Superior temporal gyrus (tissue), 1 donor: ENCODE measurements around the gene NTM.

ENCODE experiments used
- DNase-seq: peaks from one replicate; pipeline ENCODE4 v3.0.0-alpha.2; 2016; ENCODE audit errors: extremely low spot score

Gene NTM

DNA sequence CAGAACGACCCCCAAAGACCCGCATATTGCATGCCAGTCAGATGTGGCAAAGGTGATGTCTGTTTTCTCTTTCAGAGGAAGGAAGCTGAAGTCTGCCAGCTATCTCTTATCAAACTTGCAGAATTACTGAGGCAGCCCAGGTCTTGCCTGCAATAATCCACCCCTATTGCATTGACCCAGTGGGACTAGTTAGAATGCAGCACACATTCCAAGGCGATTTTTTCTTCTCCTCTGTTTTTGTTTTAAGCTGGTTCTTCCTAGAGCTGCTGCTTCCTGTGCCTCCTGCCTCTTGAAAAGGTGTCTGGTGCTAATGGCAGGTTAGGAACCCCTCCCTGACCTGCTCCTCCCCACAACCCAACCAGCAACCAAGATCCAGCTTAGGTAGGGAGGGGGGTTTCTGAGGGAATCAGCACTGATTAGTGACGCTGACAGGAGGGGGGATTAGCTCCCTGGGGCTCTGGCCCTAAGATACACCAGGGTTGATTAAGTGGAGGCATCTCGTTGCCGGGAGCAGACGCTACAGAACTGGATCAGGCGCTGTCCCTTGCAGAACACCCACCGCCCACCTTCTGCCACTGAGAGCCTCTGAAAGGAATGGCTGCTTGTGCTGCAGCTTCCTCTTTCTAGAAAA is 2.8 kb downstream of the NTM start:
- no peak for DNase-seq

DNA sequence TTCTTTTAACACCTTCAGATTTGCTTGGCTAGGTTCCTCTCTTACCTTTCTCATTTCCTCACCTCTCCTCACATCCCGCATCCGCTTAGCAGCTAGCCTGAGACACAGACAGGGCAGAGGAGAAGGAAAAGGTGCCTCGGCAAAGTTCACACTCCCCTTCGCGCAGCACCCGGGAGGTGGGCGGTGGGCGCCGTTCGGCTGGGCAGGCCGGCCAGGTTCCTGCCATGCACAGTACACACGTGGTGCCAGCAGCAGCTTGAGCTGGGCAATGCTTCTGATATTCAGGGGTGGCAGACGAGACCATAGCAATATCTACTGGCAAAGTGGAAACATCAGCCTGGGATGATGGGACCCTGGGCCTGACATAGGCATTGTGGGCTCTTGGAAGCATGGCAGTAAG is 3.3 kb downstream of the NTM start:
- no peak for DNase-seq

DNA sequence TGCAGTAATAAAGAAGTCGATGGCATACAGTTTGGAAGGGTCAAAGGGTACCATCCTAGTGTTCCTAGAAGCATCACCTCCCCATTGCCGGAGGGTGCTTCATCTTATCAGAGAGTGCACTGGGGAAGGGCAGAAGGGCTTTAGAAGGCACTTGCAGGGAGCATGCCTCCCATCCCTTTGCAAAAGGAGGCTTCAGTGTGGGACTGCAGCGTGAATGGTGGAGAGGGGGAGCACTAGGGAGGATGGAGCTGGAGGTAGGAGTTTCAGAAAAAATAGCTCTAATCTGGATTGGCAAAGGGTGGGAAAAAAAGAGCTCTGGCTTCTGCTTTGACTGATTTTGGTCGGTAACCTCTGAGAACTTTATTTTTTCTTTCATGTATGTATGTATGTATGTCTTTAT is 5.0 kb downstream of the NTM start:
- no peak for DNase-seq

DNA sequence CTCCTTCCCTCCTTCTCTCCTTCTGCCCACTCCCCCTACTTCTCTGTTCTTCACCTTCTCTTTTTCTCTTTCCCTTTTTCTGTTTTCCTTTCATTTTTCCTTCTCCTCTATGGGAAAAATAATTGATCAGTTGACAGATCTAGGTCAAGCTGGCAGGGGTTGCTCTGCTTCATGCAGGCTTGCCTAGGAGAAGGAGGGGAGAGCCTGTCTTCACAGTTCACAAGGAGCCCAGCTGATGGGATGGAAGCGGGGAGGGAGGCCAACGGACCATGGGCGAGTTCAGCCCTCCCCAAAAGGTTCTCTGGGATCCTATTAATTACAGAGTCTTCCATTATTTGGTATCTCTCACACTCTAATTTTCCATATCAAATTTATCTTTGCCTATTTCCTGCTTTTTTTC is 5.5 kb downstream of the NTM start:
- no peak for DNase-seq

DNA sequence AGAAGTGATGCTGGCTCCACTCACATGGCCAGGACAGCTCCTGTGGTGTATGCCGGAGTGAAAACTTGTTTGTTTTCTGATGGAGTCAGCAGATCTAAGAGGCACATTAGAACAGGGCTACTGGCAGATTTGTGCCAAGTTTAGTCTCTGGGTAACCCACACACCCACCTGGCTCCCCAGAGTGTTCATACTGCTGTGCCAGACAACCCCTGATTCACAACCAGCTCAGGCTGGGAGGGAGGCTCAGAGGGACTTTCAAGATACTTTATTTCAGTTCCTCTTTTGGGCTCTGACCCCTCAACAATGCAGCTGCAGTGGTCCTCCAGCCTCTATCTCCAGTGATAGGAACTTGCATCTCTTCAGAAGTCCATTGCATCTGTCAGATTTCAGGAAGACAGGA is 8.5 kb downstream of the NTM start:
- no peak for DNase-seq

DNA sequence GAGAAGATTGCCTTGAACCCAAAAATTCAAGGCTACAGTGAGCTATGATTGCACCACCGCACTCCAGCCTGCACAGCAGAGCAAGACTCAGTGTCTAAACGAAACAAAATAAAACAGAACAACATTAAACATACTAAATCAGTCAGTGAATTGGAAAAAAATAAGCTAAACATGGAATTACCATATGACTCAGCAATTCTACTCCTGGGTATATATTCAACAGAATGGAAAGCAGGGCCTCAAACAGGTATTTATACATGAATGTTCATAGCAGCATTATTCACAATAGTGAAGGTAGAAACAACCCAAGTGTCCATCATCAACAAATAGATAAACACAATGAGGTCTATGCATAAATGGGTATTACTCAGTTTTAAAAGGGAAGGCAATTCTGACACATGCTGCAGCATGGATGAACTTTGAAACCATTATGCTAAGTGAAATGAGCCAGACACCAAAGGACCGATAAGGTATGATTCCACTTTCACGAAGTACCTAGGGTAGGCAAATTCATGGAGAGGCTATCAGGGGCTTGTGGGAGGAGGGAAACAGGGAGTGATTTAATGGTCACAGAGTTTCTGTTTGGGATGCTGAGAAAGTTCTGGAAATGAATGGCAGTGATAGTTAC is 15.5 kb downstream of the NTM start:
- no peak for DNase-seq

DNA sequence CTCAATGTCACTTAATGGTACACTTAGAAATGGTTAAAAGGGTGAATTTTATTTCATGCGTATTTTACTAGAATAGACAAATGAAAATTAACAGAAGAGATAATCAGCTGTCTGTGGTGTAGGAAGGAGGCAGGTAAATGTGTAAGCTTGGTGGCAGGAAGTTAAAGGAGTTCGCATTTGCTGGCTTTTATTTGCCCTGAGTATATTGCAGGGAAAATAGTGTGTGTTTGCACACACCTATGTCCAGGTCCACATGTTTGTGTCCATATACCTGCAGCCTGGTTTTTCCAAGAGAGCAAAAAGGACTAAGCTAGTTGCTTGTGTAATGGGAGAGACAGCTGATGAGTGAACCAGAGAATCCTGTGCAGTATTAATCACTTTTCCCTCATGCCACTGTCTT is 16.0 kb downstream of the NTM start:
- no peak for DNase-seq

DNA sequence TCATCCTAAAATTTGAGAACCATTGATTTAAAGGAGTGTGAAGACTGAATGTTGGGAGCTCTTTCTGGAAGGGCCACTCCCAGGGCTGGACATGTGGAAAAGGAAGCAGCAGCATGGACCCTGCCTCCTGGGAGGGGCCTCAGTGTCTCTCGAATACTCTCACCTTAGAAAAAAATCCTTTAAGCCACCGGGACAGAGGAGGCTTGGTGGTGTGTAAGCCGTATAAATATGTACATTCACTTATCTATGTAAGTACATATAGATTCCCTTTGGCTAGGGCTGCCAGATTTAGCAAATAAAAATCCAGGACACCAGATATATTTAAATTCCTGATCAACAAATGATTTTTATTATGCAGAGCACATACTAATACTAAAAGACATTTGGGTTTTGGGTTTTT is 17.6 kb downstream of the NTM start:
- no peak for DNase-seq

DNA sequence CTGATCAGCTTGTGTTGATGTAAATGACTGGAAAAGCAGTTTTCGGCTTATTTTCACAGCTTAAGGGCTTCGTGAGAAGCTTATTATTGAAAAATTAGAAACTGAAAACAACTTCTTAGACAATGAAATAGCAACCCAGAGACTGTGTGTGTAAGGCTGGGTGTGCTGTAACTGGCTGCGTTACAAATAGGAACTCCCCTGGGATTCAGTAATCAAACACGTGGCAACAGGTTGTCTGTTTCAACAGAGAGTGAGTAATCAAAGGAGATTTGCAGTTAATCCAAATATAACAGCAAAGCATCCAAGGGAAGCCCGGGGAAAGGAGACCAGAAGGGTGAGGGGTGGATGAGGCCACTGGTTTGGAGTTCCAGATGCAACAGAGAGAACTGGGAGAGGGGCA is 19.2 kb downstream of the NTM start:
- DNase-seq: no peak

DNA sequence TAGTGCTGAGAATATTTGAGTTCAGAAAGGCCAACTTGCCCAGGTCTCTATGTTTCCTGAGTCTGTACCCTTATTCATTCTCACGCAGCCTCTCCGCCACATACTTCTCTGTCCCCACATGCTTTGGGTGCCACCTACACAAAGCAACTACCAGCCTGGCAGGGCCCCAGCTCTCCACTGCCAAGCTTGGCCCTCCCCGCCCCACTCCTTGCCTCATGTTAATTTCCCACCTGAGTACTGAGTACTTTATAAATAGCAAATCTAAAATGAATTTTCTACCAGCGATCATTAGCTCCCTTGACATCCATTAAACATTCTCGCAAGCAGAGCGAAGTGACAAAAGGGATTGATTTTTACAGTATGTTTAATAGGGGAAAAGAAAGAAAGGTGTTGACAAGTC is 20.8 kb downstream of the NTM start:
- DNase-seq: no peak

DNA sequence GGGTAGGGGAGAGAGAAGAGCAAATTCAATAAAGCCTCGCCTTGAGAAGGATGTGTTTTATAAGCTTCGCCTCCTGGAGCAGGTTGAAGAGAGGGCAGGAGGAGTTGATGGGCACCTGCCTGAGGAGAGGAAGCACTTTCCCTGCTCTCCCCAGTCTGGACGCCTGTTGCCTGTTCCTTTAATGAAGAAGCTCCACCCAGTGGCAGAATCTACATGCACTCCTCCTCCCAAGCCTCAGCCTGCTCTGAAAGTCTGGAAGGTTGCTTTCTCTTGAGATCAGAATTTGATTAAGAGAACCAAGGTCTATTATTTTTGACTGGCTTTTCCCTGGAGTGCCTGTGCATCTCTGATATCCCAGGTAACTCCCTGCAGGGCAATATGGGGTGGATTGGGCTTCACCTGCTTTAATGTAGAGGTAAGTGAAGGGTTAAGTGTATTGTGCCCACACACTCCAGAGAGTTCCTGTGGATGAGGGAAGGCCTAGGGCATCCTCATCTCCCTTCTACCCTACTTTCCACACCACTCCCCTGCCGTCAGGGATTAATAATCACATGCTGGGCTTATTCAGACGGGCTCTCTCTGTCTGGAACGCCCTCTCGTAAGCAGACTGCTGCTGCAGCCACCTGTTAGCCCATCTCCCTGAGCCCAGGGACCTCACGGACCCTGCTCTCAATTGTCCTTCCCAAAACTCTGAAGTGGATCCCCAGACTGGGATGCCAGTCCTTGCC is 22.3 kb downstream of the NTM start:
- no peak for DNase-seq

DNA sequence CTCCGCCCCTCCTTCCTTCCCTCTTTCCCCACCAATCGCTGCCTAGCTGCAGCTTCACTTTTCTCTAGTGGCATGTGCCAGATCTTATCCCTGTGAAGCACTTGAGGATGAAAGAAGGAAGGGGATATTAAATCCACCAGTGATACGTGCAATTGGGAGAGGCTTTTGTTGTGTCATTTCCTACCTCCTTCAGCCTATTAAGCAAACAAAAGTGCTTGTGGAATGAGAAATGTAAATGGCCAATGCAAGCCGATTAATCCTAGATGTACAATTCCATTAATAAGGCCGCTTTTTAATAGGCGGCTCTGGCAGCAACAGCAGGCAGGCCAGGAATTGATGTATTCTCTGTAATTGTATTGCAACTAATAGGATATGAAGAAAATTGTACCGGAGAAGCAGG is 23.3 kb downstream of the NTM start:
- no peak for DNase-seq

DNA sequence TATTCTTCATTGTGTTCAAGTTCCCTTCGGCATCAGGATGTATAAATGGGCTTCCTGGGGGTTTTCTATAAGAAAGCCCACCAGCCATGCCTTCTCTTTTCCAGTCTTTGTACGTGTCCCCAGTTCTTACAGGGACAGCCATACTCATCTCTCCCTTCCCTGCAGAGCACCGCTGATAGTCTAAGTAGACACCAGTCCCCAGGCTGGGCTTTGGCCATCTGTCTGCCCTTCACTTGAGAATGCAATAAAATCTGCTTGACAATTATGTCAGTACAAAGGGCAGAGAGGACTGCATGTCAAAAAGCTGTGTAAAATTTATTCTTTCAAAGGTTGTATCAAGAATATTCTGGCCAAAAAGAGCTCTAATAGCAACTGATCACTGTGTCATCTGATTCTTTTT is 27.3 kb downstream of the NTM start:
- DNase-seq: no peak

DNA sequence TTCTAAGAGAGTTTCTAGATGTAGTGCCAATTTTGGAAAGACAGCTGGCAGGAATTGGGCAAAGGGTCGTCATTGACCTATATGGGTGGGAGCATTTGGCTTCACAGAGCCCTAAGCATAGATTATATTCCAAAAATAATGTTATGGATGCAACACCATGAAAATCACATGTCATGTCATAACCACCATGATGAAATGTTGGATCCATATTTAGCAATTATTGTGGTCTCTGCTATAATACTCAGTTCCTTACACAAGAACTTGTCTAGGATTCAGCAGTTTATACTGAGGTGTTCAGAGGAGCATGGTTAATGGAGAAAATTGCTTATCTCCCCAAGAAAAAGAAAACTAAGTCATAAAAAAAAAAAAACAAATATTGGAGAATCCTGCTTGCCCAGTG is 31.6 kb downstream of the NTM start:
- DNase-seq: no peak

DNA sequence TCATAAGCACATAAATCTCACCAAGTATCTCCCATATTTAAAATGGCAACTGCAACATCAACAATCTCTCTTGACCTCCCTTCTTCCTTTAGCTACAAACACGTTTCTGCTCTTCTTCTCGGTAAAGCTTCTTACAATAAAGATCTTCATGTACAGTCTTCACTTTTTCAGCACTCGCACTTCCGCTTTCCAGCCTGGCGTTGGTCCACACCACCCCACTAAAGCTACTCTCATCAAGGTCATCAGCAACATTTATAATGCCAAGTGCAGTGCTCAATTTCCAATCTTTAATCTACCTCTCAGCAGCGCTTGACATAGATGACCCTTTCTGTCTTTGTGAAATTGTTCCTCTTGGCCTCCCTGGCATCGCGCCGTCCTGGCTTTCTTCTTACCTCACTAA is 33.6 kb downstream of the NTM start:
- DNase-seq: no peak

DNA sequence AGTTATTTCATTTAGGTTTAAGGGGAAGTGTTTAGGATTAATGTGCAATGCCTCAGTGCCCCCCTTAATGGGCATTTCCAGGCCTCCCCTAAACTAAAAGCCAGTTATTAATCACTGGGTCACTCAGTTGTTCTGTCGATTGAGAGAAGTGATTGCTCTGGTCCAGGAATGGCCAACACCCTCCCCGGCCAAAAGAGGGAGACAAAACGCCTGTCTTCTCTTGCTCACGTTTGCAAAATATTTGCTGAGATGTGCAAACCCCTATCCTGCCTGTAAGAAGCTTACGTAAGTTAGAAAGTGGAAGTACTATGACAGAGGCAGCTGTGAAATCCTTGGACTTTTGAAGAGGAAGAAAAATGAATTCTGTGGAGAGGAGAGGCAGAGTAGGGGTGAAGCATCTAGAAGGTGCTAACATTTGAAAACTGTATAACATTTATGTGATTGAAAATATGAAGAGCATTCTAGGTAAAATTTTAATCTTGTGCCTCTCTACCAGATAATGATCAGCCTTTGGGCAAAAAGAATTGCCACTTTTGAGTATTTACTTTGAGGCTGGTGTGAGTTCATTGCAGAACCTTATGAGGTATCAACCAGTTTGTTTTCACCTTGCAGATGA is 37.7 kb downstream of the NTM start:
- DNase-seq: peak; percentile 62

DNA sequence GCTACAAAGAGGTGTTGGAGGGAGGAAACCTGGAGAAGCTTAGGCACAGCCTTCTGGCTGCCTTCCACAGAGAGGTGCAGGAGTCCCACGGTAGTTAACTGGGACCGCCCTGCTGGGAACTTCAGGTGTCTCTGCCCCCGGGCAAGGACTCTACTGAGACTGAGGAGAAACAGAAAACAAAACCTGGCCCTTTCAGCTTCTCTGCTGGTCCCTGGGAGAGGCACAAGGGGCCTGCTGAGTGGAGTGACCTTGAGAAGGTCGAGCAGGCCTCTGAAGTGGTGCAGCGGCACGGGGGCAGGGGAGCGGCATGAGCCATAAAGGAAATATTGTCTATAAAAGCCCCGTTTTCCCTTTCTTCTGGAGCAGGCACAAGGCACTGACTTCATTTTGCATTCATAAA is 38.9 kb downstream of the NTM start:
- no peak for DNase-seq

DNA sequence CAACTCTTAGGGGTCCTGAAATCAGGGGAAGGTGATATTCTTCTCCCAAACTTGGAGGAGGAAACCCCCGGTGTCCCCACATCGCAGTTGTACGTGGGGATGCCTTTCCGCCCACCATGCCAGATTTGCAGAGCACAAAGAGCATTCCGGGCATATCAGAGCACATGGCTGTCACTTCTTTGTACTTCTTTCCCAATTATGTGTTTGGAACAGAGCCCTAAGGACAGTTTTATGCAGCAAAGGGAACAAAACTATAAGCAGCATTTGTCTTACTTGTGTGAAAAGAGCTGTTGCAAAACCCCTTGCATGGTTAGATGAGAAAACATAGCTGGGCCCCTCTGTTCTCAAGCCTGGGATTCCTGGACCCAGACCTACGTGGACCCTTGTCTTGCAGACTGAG is 41.2 kb downstream of the NTM start:
- DNase-seq: no peak

DNA sequence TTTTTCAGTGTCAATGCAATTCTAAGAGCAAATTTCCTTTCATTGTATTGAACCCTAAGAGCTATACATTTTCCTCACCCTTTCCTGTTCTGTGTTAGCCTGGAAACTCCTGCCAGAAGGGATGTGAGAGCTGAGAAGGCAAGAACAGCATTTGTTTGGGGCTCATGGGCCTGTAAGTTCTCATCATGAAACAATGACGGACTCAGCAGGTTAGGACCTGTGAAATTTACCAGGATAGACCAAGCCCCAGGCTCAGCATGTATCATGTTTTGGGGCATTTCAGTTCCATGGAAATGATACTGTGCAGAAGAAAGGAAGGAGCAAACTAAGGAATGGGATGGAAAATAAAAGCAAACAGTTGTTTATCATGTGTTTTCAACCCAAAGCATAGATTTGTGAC is 41.6 kb downstream of the NTM start:
- no peak for DNase-seq

DNA sequence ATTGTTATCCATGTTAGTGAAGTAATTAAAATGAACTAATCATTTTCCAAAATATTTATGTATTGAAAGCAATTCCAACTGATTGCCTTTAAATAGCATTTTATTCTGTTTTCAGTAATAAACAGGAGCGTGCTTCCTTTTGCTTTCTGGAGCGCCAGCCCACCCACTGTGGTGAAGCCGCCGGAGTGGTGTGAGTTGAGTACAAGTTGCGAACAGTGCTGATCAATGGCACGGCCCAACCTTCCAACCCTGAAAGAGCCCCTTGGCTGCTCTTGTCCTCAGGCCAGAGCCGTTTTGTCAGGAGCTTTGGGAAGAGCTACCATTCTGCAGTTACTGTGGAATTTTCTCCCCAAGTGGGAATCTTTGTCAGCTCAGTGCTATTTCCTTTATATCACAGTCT is 42.8 kb downstream of the NTM start:
- DNase-seq: no peak

DNA sequence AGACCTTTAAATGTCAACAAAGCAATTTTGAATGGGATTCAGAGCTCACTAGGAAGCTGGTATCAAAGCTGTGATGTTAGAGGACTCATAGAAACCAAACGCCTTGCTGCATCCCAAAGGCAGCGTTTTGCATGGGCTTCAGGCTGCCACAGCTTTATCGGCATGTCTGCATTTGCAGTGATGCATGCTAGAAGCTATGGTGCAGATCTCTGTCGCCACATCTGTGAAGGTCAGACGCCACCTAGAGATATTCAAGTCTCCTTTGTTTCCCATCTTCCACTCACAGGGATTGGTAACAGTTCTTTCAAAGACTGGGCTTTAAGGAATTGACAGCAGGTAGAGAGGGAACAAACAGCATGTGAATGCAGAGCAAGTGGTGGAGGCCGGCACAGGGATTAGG is 47.8 kb downstream of the NTM start:
- DNase-seq: no peak

DNA sequence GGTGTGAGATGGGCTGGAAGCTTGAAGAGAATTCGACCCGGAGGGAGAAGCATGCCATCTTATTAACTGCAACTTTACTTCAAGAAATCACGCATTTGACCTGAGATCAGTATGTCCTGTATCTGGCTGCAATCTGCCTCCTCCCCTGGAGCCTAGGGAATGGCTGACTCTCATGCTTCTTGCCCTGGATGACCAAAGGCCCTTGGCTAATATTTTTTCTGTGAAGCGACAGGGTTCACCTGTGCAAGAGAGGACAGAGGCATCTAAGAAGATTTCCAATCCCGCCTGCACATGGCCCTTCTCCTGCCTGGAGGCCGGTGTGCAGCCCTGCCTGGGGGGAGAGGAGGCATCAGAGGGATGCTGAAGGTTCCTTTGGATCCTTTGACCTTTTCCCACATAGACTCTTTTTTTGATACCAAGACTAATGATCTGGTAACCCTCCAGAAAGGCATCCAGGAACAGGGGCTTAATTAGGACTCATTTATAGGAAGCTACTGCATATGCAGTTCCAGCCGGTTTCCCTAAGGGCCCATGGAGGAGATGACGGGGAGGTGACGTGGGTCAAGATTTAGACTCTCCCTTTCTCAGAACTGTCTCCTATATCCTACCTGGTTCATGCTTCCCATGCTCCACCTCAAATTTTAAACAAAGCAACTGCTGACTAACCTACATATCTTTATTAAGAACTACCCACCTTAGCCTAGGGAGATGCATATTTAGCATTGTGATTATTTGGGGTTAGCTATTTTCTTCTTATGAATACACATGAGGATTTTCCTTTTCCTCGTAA is 50.8 kb downstream of the NTM start:
- no peak for DNase-seq
